Mesenchymal stem cell (in vitro differentiated cells and primary cell): Measurements from ENCODE around the gene TENM3. TPM values are rescaled to one million over a fixed set of nuclear protein-coding genes. Genes with fewer than 3 reads are reported as not detected.
"Not testable (repeated sequence)": the region's sequence is repeated elsewhere in the genome, so short reads cannot be mapped to it uniquely, and the experiment has no call there.

Experiments
- DNase-seq: peaks from one replicate; pipeline ENCODE4 v3.0.0-alpha.2; 2013
- H2AFZ ChIP-seq: one replicate; pipeline ENCODE4 v1.6.1; 2013; ENCODE audit warnings: low read depth, mild to moderate bottlenecking, control low read depth, inconsistent platforms, low read length, moderate library complexity
- H2AK5ac ChIP-seq: 2 replicates; pipeline ENCODE4 v1.6.1; 2013; ENCODE audit warnings: low read length, moderate library complexity, mild to moderate bottlenecking, inconsistent platforms; ENCODE audit not compliant: severe bottlenecking
- H2BK120ac ChIP-seq: one replicate; pipeline ENCODE4 v1.6.1; 2013; ENCODE audit warnings: low read depth, mild to moderate bottlenecking, inconsistent platforms, low read length, moderate library complexity
- H2BK12ac ChIP-seq, 2 experiments: one replicate each; pipeline ENCODE4 v1.6.1; 2013; ENCODE audit warnings: inconsistent platforms in 2 of 2, low read length in 2 of 2, mild to moderate bottlenecking in 2 of 2, moderate library complexity in 2 of 2, control low read depth in 1 of 2
- H2BK15ac ChIP-seq: one replicate; pipeline ENCODE4 v1.6.1; 2013; ENCODE audit warnings: mild to moderate bottlenecking, low read depth, inconsistent platforms; ENCODE audit not compliant: poor library complexity, severe bottlenecking
- H2BK5ac ChIP-seq: 2 replicates; pipeline ENCODE4 v1.6.1; 2013; ENCODE audit warnings: low read depth, mild to moderate bottlenecking, low read length, control low read depth, inconsistent platforms; ENCODE audit not compliant: poor library complexity, severe bottlenecking
- H3K14ac ChIP-seq, 2 experiments: one replicate each; pipeline ENCODE4 v1.6.1; 2013; ENCODE audit warnings: inconsistent platforms in 2 of 2, low read length in 2 of 2, control low read depth in 1 of 2, mild to moderate bottlenecking in 1 of 2, moderate library complexity in 1 of 2
- H3K18ac ChIP-seq, 2 experiments: one replicate each; pipeline ENCODE4 v1.6.1; 2013; ENCODE audit warnings: inconsistent platforms in 2 of 2, low read length in 2 of 2, control low read depth in 1 of 2, low read depth in 1 of 2, mild to moderate bottlenecking in 1 of 2
- H3K23ac ChIP-seq, 2 experiments: one replicate each; pipeline ENCODE4 v1.6.1; 2013; ENCODE audit warnings: inconsistent platforms in 2 of 2, low read length in 2 of 2, mild to moderate bottlenecking in 2 of 2, moderate library complexity in 2 of 2, control low read depth in 1 of 2
- H3K27ac ChIP-seq: 2 replicates; pipeline ENCODE4 v1.5.1; 2013; ENCODE audit warnings: mild to moderate bottlenecking, moderate library complexity, low read length, control low read depth, inconsistent platforms; ENCODE audit not compliant: poor library complexity, severe bottlenecking
- H3K27me3 ChIP-seq, 2 experiments: 2 replicates each; pipeline versions ENCODE4 v1.6.1 to v1.7.0; 2013; ENCODE audit warnings: low read length in 2 of 2, mild to moderate bottlenecking in 2 of 2, moderate library complexity in 2 of 2, control low read depth in 1 of 2, inconsistent platforms in 1 of 2; ENCODE audit not compliant: control insufficient read depth in 1 of 2, insufficient read depth in 1 of 2
- H3K36me3 ChIP-seq, 2 experiments: 2 replicates each; pipeline versions ENCODE4 v1.6.1 to v1.7.0; 2013; ENCODE audit warnings: low read length in 2 of 2, control low read depth in 1 of 2, inconsistent platforms in 1 of 2, low read depth in 1 of 2, mild to moderate bottlenecking in 1 of 2; ENCODE audit not compliant: insufficient read depth in 2 of 2, control insufficient read depth in 1 of 2
- H3K4ac ChIP-seq, 2 experiments: one replicate each; pipeline ENCODE4 v1.6.1; 2013; ENCODE audit warnings: inconsistent platforms in 2 of 2, low read length in 2 of 2, mild to moderate bottlenecking in 2 of 2, moderate library complexity in 2 of 2, control low read depth in 1 of 2, low read depth in 1 of 2
- H3K4me1 ChIP-seq: 2 replicates; pipeline ENCODE4 v1.6.1; 2013; ENCODE audit warnings: low read depth, low read length, control low read depth; ENCODE audit not compliant: control insufficient read depth, insufficient read depth
- H3K4me2 ChIP-seq: 2 replicates; pipeline ENCODE4 v1.6.1; 2013; ENCODE audit warnings: low read length, mild to moderate bottlenecking, inconsistent platforms; ENCODE audit not compliant: poor library complexity, severe bottlenecking
- H3K4me3 ChIP-seq, 2 experiments: 2 replicates each; pipeline versions ENCODE4 v1.5.1 to v1.7.0; 2013; ENCODE audit warnings: low read length in 2 of 2, mild to moderate bottlenecking in 2 of 2, control low read depth in 1 of 2, low read depth in 1 of 2; ENCODE audit not compliant: insufficient read depth in 1 of 2
- H3K79me1 ChIP-seq: replicated peaks from 2 replicates; pipeline ENCODE4 v1.6.1; 2013; ENCODE audit warnings: mild to moderate bottlenecking, control low read depth, low read length, inconsistent platforms; ENCODE audit not compliant: poor library complexity, severe bottlenecking
- H3K9ac ChIP-seq: 2 replicates; pipeline ENCODE4 v1.7.0; 2013; ENCODE audit warnings: mild to moderate bottlenecking, low read length, moderate library complexity
- H3K9me3 ChIP-seq: 2 replicates; pipeline ENCODE4 v1.7.0; 2013; ENCODE audit warnings: mild to moderate bottlenecking, low read length; ENCODE audit not compliant: control insufficient read depth
- H4K8ac ChIP-seq: one replicate; pipeline ENCODE4 v1.6.1; 2013; ENCODE audit warnings: inconsistent platforms, mild to moderate bottlenecking, low read length, moderate library complexity
- H4K91ac ChIP-seq: one replicate; pipeline ENCODE4 v1.6.1; 2013; ENCODE audit warnings: mild to moderate bottlenecking, low read length, inconsistent platforms
- WGBS: methylation state at CpG from one replicate; pipeline ENCODE4 v1.1.7; 2013; ENCODE audit warnings: mixed read lengths; 5-methylcytosine and 5-hydroxymethylcytosine counted together
- polyA plus RNA-seq, 2 experiments: library from polyadenylated mRNA; stranded (reverse); fragments of 200-250 nt; gene quantifications; one replicate each; pipeline ENCODE4 v1.2.3, GENCODE V29; 2013

Gene TENM3
- 0.22 TPM for polyA plus RNA-seq (2013, experiment 1 of 2)
- polyA plus RNA-seq (2013, experiment 2 of 2) = 0.30 TPM

DNA sequence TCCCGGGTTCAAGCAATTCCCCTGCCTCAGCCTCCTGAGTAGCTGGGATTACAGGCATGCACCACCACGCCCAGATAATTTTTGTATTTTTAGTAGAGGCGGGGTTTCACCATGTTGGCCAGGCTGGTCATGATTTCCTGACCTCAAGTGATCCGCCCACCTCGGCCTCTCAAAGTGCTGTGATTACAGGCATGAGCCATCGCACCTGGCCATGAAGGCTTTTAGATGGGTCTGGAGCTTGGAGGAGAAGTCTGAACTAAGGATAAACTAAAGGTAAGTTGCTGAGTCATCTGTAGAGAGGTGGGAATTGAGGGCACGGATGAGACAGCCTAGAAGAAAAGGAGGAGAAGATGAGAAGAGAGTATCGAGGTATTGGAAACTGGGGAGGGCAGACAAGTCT, at the start of gene TENM3:
TSS of gene TENM3 (plus strand) at position 199 of the 400 bp plus-strand sequence. CDS start 80,619 bp downstream, outside the sequence.
- H3K23ac ChIP-seq, H2BK120ac ChIP-seq, H4K8ac ChIP-seq, H2BK15ac ChIP-seq, H3K18ac ChIP-seq, H3K9me3 ChIP-seq, H3K4ac ChIP-seq, H4K91ac ChIP-seq, H2AFZ ChIP-seq, H3K27me3 ChIP-seq, H3K4me3 ChIP-seq, H3K14ac ChIP-seq, H2BK12ac ChIP-seq, H3K27ac ChIP-seq, DNase-seq, H3K9ac ChIP-seq, H3K4me2 ChIP-seq, H3K36me3 ChIP-seq: not testable (repeated sequence)
- 89% methylated on average over 8 of the region's 8 CpGs for WGBS
- H3K79me1 ChIP-seq = peaks cover 27% of the 10 kb centered on the region
- H3K4me1 ChIP-seq = peaks cover 13% of the 10 kb centered on the region
- peak within 1 kb of the TSS; percentile 3 for H2BK5ac ChIP-seq
- H2AK5ac ChIP-seq = peak within 1 kb of the TSS; percentile 1

DNA sequence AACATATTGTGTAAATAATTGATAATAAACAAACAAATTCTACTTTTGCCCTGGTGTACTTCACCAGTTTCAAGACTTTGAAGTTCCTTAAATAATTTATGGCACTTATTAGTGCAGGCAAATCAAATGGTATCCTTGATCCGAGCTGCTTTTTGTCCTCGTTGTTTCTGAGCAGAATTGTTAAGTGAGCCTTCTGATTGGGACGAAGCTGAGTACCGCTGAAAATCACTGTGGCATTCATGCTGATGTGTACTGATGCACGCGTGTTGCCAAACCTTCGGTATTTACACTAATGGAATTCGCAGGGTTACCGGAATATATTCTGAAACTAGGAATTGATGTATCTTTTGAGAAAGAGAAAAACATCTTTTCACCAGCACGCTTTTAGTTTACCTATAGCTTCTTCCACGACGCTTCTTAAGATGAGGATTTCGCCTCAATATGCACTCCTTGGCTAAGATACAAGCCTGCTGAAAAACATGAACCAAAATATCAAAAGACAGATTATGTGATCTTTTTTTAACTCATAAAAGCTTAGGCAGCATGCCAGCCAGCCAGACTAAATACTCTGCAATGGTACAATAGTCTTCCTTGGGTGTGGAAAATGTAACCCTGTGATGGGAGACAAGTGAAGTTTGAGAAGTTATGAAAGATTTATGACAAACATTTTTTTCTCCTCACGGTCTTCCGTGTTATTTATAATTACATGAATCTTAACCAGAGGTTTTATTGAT, 48.9 kb upstream of the TENM3 start:
- DNase-seq = no peak
- no peaks in the 10 kb centered on the region for H3K9me3 ChIP-seq
- H3K9ac ChIP-seq = no peak overlapping the region
- peaks cover 37% of the 10 kb centered on the region for H3K79me1 ChIP-seq
- H3K4me2 ChIP-seq = no peak overlapping the region
- H3K14ac ChIP-seq = no peak overlapping the region
- H4K91ac ChIP-seq = no peak overlapping the region
- no peak overlapping the region for H3K4ac ChIP-seq
- H2BK5ac ChIP-seq = no peak overlapping the region
- H3K27ac ChIP-seq = no peak overlapping the region
- H2BK12ac ChIP-seq = no peak overlapping the region
- WGBS = 94% methylated on average over 13 of the region's 15 CpGs
- no peak overlapping the region for H2BK120ac ChIP-seq
- H3K4me3 ChIP-seq = no peak overlapping the region
- H3K18ac ChIP-seq = no peak overlapping the region
- no peaks in the 10 kb centered on the region for H3K27me3 ChIP-seq
- no peak overlapping the region for H3K23ac ChIP-seq
- H3K36me3 ChIP-seq = peaks cover 0 to 4% of the 10 kb centered on the region in 2 experiments
- H4K8ac ChIP-seq = no peak overlapping the region
- H3K4me1 ChIP-seq = peaks cover 5% of the 10 kb centered on the region
- H2BK15ac ChIP-seq = no peak overlapping the region
- H2AFZ ChIP-seq = no peak overlapping the region
- no peak overlapping the region for H2AK5ac ChIP-seq

DNA sequence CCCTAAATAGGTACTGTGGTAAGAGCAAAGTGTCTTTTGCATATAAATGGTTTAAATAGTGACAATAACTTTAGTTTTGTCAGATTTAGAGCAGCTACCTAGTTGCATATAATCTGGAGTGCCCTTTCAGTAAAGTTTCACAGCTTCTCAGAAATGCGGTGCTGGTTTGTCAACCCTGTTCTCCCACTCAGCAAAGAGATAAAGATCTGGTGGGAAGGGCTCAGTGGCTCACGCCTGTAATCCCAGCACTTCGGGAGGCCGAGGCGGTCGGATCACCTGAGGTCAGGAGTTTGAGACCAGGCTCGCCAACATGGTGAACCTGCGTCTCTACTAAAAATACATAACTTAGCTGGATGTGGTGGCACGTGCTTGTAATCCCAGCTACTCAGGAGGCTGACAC, 45.6 kb upstream of the TENM3 start:
- Histone ChIP-seq H2BK12ac (no peak overlapping the region), H2BK15ac (no peak overlapping the region), H4K91ac (no peak overlapping the region), H3K27ac (no peak overlapping the region), H3K9ac (no peak overlapping the region), H2AFZ (no peak overlapping the region), H3K18ac (no peak overlapping the region), H3K27me3 (no peaks in the 10 kb centered on the region), H2BK5ac (no peak overlapping the region), H2AK5ac (no peak overlapping the region), H3K23ac (no peak overlapping the region), H3K4ac (no peak overlapping the region), H3K4me3 (no peak overlapping the region), H3K4me1 (peaks cover 2% of the 10 kb centered on the region), H3K36me3 (peaks cover 0 to 4% of the 10 kb centered on the region in 2 experiments), H3K4me2 (no peak overlapping the region), H4K8ac (no peak overlapping the region), H2BK120ac (no peak overlapping the region), H3K9me3 (no peaks in the 10 kb centered on the region), H3K79me1 (peaks cover 41% of the 10 kb centered on the region), H3K14ac (no peak overlapping the region)
- DNase-seq = no peak
- WGBS = 84% methylated on average over 9 of the region's 9 CpGs

DNA sequence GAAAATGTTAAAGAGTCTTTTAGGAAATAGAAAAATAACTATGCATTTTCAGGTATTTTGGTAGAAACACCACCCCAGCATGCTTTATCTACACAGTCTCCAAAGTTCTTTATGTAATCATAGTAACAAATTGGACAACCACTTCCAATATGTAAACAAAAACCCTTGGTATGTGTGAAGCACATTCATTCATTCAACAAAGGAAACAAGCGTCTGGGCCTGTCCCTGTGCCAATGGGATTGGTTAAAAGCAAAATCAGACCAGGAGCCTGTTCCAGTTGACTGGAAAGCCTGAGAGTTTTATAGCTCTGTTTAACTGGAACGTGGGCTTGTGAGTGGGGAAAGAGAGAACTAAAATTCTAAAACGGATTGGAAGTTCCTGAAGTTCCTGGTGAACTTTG, 41.3 kb upstream of the TENM3 start:
- H3K27ac ChIP-seq = no peak overlapping the region
- WGBS = 29% methylated on average over 3 of the region's 3 CpGs

More for the DNA sequence above, 41.3 kb upstream of the TENM3 start:
- no peak for DNase-seq
- no peak overlapping the region for H2BK12ac ChIP-seq
- no peak overlapping the region for H2AFZ ChIP-seq
- H3K27me3 ChIP-seq = no peaks in the 10 kb centered on the region
- H2BK5ac ChIP-seq = no peak overlapping the region
- H2AK5ac ChIP-seq = no peak overlapping the region
- H3K14ac ChIP-seq = no peak overlapping the region
- H3K36me3 ChIP-seq = peaks cover 0 to 4% of the 10 kb centered on the region in 2 experiments
- peaks cover 7% of the 10 kb centered on the region for H3K4me1 ChIP-seq
- H4K8ac ChIP-seq = no peak overlapping the region
- no peak overlapping the region for H3K4me2 ChIP-seq
- H2BK120ac ChIP-seq = no peak overlapping the region
- no peak overlapping the region for H4K91ac ChIP-seq
- H3K9ac ChIP-seq = no peak overlapping the region
- peaks cover 40% of the 10 kb centered on the region for H3K79me1 ChIP-seq
- no peak overlapping the region for H3K4me3 ChIP-seq
- no peaks in the 10 kb centered on the region for H3K9me3 ChIP-seq
- no peak overlapping the region for H3K18ac ChIP-seq
- no peak overlapping the region for H3K23ac ChIP-seq
- H3K4ac ChIP-seq = no peak overlapping the region
- H2BK15ac ChIP-seq = no peak overlapping the region
